SU-DHL-6 (cell line): Measurements from ENCODE around the gene PRKCZ.

Experiments
- EZH2phosphoT487 ChIP-seq: fragments of 200-600 bp; sonication (generic), shearing (Covaris generic); conservative IDR thresholded peaks from 2 replicates; pipeline ENCODE4 v1.6.1; 2018; ENCODE audit warnings: mild to moderate bottlenecking, antibody characterized with exemption, low read length, moderate library complexity, mixed read lengths
- TF ChIP-seq, protein P1 (sequence below): fragments of 200-600 bp; sonication (generic); IDR thresholded peaks from one replicate; pipeline ENCODE4 v1.5.1; 2017; ENCODE audit warnings: antibody characterized with exemption, mild to moderate bottlenecking, low read length, moderate library complexity; ENCODE audit not compliant: insufficient read depth, poor library complexity, severe bottlenecking

DNA sequence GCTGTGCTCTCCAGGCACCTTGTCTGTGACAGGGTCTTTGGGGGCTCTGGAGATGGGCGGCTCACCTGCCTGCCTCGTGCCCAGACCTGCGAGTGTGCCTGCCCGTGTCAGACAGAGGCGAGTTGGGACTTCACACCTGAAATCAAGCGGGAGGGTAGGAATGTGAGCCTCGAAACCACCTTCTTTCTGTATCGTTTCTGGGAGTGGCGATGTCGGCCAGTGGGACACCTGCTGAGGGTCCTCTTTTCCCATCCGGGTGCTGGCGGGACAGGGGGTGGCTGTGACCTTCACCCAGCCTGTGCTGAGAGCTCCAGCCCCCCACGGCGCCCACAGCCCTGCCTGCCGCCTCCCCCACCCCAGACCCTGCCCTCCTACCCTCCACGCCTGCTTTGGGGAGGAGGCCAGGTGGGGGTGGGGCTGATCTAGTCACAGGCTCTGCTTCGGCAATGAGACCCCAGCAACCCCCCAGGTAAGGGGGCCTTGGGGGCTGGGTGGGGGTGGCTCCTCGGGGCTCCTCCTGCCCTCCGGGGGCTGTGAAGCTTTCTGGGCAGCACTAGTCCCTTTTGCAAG is 160.0 kb downstream of the PRKCZ start:
- TF ChIP-seq, protein P1, sequence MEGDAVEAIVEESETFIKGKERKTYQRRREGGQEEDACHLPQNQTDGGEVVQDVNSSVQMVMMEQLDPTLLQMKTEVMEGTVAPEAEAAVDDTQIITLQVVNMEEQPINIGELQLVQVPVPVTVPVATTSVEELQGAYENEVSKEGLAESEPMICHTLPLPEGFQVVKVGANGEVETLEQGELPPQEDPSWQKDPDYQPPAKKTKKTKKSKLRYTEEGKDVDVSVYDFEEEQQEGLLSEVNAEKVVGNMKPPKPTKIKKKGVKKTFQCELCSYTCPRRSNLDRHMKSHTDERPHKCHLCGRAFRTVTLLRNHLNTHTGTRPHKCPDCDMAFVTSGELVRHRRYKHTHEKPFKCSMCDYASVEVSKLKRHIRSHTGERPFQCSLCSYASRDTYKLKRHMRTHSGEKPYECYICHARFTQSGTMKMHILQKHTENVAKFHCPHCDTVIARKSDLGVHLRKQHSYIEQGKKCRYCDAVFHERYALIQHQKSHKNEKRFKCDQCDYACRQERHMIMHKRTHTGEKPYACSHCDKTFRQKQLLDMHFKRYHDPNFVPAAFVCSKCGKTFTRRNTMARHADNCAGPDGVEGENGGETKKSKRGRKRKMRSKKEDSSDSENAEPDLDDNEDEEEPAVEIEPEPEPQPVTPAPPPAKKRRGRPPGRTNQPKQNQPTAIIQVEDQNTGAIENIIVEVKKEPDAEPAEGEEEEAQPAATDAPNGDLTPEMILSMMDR: no peak
- no peak for TF ChIP-seq EZH2phosphoT487
